Lung microvascular endothelial cell (primary cell): ENCODE data around the gene SLC30A3. TPM values are rescaled to one million over a fixed set of nuclear protein-coding genes. Genes with fewer than 3 reads are reported as not detected.

Experiments
- DNase-seq, 2 donors: peaks; one replicate each; pipeline versions ENCODE4 v3.0.0 to v3.0.0-alpha.2; 2010; ENCODE audit warnings: low read depth in 2 of 2
- total RNA-seq: library from RNA; depleted of rRNA; stranded (reverse); fragments of >200 nt; gene quantifications from 2 replicates; pipeline ENCODE4 v1.2.1, GENCODE V29; 2014

The SLC30A3 gene
- total RNA-seq, 1 donor from 2014 or later, result 16.9 TPM

DNA sequence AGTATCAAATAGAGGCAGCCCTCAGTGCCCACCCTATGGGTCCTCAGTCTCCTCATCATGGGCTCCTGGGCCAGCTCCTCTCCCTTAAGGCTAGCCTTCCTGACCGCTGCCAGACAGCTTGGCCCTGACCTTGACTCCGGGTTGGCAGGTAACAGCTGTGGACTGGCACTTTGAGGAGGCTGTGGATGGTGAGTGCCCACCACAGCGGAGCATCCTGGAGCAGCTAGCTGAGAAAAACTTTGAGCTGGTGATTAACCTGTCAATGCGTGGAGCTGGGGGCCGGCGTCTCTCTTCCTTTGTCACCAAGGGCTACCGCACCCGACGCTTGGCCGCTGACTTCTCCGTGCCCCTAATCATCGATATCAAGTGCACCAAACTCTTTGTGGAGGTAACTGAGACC, 26.7 kb downstream of the SLC30A3 start:
- DNase-seq, result no peak

DNA sequence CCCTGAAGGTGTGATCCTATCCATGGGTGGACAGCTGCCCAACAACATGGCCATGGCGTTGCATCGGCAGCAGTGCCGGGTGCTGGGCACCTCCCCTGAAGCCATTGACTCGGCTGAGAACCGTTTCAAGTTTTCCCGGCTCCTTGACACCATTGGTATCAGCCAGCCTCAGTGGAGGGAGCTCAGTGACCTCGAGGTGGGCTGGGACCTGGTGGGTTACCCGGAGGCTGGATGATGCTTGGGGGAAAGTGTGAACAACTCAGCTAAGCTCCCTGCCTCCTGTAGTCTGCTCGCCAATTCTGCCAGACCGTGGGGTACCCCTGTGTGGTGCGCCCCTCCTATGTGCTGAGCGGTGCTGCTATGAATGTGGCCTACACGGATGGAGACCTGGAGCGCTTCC, 29.5 kb downstream of the SLC30A3 start:
- no peak for DNase-seq

DNA sequence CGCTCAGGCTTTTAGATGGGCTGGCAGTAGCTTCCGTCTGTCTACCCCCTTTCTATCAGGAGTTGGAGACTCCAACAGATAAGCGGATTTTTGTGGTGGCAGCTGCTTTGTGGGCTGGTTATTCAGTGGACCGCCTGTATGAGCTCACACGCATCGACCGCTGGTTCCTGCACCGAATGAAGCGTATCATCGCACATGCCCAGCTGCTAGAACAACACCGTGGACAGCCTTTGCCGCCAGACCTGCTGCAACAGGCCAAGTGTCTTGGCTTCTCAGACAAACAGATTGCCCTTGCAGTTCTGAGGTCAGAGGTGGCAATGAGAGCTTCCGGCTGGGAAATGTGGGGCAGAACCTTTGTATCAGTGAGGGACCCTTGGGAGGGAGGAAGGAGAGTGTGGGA, 30.9 kb downstream of the SLC30A3 start:
- no peak for DNase-seq

DNA sequence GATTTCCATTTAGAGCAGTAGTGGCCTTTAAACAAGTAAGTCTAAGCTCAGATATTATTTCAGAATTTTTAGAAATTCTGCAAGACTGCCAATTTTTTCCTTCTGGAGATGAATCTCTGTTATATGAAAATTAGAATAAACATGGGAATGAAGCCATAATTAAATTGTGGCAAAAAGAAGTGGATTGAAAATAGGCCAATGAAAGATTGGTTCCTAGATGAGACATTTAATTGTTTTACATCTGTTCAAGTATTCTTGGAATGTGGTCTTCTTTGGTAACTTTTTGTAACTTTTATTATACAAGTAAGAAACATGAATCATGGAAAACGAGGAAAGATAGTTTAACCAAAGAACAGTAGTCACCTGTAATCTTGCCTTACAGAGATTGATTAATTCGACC, 35.3 kb downstream of the SLC30A3 start:
- no peak for DNase-seq

DNA sequence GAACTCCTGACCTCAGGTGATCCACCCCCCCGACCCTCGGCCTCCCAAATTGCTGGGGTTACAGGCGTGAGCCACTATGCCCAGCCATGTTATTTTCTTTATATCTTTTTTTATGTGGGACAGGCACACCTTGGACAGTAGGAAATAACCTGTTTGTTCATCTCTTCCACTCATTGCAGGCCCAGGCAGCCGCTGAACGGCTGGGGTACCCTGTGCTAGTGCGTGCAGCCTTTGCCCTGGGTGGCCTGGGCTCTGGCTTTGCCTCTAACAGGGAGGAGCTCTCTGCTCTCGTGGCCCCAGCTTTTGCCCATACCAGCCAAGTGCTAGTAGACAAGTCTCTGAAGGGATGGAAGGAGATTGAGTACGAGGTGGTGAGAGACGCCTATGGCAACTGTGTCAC, 37.3 kb downstream of the SLC30A3 start:
- DNase-seq, result no peak

DNA sequence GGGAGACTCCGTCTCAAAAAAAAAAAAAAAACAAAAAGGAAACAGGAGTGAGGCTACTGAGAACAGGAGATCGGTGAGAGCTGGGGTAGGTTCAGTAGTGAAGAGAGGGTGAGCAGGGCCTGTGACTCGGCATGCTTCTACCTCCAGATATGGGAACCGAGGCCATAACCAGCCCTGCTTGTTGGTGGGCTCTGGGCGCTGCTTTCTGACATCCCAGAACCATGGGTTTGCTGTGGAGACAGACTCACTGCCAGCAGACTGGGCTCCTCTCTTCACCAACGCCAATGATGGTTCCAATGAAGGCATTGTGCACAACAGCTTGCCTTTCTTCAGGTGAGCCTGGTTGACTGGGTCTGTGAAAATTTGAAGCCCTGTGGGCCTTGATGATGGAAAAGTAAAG, 39.4 kb downstream of the SLC30A3 start:
- DNase-seq, result no peak

DNA sequence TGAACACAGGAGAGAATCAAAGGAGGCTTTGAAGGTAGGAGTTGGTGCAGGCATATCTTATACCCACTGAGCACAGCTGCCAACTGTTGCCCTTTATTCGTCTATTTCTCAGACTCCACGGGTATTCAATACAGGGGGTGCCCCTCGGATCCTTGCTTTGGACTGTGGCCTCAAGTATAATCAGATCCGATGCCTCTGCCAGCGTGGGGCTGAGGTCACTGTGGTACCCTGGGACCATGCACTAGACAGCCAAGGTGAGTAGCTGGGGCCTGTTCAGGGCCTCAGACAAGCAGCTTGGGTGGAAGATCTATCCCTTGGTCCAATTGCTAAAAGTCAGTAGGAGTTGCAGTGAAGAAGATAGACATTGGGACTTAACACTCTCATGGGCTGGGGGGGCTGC, 40.4 kb downstream of the SLC30A3 start:
- DNase-seq, result no peak

DNA sequence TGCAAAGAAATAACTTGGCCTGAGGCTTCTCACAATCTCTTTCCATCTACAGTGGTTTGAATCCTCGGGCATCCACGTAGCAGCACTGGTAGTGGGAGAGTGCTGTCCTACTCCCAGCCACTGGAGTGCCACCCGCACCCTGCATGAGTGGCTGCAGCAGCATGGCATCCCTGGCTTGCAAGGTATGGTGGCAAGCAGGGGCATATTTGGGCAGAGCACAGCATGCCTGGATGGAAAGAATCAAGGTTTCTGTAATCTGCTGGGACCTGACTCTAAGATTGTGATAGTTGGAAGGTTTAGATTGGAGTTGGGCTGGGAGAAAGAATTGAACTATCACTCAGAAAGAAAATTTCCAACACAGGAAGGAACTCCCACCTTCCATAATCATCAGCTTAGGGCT, 41.7 kb downstream of the SLC30A3 start:
- DNase-seq, result no peak

DNA sequence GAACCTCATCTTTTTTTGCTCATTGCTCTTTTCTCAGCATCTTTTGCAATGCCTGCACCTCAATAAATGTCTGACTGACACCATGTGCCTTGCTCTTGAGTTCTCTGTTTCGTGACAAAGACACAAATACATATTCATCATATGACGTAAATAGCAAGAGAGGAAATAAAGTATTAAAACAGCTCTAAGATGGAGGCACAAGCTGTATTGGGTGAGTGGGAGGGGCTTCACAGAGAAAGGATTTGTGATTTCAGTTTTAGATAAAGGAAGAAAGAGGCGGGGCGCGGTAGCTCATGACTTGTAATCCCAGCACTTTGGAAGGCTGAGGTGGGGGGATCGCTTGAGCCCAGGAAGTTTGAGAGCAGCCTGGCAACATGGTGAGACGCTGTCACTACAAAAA, 42.8 kb downstream of the SLC30A3 start:
- DNase-seq, result no peak

DNA sequence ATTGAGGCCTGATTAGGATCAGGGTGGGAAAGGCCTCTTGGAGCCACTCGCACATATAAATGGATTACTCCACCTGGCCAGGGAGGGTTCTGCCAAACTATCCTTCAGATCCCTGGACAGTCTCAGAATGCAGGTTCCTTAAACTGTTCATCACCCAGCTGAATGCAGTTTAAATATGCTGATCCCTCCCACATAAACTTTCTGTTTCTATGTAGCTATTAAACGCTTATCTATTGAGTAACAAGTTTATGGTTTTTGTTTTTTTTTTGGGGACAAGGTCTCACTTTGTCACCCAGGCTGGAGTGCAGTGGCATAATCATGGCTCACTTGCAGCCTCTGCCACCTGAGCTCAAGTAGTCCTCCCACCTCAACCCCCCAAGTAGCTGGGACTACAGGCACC, 43.8 kb downstream of the SLC30A3 start:
- DNase-seq, result no peak

DNA sequence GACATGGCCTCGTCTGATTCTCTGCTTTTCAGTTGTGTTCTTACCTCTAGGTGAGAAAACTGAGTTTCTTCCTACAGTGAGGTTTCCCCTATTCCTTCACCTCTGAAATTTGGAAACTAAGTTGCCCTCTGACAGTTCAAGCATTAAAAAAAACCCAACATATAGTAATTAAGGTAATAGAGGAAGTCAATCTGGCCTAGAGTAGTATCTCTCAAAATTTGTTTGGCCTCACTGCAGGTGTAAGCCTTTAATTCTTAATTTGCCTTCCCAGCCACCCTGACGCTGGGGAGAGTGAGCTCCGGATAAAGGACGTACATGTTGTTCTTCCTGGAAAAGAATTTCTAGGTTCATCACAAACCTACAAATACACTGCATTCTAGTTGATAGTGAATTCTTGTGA, 44.2 kb downstream of the SLC30A3 start:
- no peak for DNase-seq

DNA sequence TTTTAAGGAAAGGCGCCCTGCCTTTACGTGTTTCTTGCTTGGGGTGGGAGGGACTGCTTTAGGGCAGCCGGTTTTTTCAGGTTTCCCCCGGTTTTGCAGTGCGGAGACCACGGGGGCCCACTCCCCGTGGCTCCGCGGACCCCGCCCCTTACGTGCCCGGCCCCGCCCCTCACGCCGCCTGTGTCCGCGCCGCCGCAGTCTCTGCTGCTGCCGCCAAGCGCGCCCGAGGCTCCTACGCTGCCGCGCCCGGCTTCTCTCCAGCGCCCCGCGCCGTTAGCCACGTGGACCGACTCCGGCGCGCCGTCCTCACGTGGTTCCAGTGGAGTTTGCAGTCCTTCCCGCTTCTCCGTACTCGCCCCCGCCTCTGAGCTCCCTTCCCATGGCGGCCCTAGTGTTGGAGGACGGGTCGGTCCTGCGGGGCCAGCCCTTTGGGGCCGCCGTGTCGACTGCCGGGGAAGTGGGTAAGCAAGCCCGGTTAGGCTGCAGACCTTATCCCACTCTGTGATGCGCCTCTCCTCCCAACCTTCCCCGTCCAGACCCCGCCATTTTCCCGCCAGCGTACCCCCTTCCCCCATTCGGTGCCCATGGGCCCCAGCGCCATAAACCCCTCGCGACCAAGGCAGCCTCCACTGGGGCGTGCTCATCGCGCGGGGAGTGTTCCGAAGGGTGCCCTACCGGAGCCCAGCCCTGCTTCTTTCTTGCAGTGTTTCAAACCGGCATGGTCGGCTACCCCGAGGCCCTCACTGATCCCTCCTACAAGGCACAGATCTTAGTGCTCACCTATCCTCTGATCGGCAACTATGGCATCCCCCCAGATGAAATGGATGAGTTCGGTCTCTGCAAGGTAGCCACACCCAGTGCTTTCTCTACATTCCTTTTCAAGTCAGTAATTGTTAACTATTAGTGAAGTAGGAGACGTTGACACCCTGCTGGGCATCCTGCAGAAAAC, 45.4 kb downstream of the SLC30A3 start, which contains the start of gene CAD:
Gene CAD, plus strand, starts transcription at position 197 of the 949 bp plus-strand sequence. Its CDS starts 183 bp downstream, at position 380.
- DNase-seq, result peak; percentile 91

DNA sequence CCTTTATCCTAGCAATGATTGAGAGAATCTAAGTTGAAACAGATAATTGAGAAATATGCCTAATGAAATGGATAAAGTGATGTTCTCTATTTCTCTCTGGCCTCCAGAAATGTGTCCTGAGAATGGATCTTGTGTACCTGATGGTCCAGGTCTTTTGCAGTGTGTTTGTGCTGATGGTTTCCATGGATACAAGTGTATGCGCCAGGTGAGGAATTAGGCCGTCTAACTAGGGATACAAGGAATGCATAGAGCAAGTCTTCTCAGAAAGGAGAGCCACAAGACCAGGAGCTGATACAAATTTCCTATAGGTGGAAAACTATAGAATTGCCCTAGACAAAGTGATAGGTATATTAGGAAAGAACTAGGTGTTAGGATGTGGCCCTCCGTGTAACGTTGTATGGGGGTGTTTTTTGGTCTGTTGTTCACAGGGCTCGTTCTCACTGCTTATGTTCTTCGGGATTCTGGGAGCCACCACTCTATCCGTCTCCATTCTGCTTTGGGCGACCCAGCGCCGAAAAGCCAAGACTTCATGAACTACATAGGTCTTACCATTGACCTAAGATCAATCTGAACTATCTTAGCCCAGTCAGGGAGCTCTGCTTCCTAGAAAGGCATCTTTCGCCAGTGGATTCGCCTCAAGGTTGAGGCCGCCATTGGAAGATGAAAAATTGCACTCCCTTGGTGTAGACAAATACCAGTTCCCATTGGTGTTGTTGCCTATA, 46.3 kb downstream of the SLC30A3 start:
- DNase-seq, result no peak

DNA sequence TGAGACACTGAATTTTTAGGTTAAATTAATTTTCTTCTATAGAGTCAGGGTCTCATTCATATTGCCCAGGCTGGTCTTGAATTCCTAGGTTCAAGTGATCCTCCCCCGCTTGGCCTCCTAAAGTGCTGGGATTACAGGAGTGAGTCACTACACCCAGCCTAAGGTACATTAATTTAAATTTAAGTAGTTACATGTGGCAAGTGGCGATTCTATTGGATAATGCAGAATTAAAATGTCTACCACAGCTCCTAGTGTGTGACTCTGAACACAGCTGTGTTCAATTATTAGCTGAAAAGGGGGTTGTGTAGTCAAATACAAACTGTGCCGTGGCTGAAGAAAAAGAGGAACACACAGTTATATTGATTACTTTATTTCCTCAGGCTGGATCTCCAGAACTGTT, 47.9 kb downstream of the SLC30A3 start:
- no peak for DNase-seq

DNA sequence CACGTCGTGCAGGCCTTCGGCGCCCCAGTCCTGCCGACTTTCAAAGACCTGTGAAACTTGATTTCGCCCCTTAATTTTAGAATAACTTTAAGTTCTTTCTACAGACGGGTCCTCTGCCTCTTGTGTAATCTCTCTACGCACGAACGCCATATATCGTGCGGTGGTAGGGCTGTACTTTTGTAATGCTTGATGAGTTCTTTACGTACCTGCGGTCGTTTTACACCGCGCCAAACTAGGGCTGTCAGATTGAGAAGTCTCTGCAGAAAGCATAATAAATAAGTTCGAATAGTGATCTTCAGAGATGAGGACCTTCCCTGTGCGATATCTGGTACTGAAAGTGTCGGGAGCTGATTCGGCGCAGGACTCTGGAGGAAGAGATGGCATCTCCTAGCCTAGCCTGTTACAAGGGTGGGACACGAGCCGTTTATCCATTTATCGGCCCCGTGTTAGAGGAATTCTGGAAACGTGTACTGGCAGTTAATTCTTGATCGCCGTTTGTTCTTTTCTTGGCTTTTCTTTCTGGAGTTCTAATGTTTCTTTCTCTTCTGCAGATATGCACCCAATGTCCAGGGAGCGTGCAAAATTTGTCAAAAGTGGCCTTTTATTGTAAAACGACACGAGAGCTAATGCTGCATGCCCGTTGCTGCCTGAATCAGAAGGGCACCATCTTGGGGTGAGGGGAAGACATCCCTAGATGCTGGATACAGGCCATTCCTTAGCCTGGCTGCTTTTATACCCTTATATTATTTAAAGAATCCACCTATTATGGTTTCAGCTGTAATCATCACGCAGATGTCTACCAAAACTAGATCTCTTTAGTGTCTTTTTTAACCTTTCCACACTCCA, 50.0 kb downstream of the SLC30A3 start:
- DNase-seq, result peak in 1 of 2 donors; percentile 69

DNA sequence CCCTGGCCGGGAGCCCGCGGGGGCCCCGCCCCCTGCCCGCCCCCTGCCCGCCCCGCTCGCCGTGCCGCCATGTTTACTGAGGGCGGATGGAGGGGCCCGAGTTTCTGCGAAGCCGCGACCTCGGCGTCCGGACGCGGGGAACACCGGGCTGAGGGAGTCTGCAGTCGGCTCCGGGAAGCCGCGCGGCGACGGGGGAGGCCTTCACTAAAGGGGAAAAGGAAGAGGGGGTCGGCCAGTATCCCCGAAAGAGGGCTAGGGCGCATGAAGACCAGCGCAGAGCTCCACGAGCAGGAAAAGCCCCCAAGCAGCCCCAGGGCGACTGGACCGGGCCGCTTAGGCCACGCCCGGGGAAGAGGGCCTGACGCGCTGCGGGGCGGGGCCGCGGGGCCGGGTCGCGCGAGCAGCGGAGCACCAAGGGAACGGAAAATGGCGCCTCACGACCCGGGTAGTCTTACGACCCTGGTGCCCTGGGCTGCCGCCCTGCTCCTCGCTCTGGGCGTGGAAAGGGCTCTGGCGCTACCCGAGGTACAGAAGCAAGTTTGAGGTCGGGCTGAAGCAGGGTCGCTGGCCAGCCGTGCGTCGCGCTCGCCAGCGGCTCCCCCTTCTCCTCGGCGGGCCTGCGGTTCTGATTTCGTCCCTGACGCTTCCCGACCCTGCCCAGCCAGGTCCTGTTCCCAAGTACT, 50.8 kb downstream of the SLC30A3 start, which contains the start of the genes ATRAID and SLC5A6:
Gene ATRAID, plus strand, starts transcription at position 99 of the 683 bp plus-strand sequence. Its CDS starts 328 bp downstream, at position 427.
Gene SLC5A6, minus strand, starts transcription at position 326 of the 683 bp plus-strand sequence. CDS start 4,618 bp downstream, outside the sequence.
- peak; percentile 90 to 94 for DNase-seq

DNA sequence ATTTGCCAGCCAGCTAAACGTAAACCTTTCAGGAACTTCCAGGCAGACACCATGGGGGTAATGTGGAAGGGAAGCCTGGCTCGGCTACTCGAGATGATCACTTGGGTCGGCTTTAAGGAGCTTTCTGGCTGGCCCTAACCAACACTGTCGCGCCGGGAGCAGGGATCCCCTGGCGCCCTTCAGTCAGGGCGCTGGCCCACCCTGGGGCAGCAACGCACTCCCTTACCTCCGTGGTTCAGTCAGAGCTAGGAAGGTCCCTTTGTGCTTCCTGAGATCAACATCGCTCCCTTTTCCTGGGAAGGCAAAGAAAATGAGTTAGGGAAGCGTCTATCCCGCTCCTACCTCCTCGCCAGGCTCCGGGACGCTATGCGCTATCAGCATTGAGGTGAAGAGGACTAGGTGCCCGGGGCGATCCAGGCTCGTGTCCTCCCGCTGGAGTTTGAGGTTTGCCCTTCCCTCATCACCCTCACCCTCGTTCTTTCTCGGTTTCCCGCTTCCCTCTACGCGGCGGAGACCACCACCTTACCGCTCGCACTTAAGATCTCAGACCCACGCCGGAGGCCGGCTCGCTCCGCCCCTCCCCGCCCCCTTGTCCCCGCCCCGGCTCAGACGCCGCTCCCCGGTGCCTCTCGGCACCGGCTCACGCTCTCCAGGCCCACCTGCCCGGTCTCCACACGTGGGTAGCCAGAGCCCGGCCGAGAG, 51.5 kb downstream of the SLC30A3 start:
- no peak for DNase-seq

DNA sequence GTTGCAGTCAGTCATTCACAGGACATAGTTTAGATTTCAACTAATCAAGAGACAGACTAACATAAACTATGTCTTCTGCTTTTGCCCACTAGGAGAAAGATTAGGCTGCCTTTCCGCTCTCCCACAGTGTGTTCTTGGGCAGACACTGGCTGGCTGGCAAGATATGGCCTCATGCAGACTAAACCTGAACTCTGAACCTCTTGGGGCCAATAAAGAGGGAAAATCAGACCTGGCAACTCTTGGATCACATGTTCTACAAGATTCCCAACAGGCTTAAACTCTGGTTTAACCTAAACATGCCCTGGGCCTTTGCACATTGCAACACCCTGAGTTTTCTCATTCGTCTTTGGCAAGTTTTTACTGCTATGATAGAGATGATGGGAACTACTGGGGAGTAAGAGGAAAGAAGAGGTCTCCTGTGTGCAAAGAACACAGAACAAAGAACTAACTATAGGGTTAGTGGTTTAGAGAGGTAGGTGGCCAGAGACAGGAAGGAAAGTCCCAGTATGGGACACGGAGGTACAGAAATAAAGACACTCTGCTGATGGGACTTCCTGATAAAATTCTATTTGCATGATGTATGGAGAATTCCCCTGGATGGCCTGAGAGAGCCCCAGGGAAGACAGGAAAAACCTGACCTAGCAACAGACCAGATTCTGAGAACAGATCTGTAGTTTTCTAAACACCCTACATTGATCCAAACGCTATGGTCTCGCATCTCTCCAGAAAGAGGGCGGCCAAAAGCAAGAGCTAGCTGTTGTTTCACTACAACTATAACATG, 53.0 kb downstream of the SLC30A3 start:
- peak in 1 of 2 donors; percentile 29 for DNase-seq

DNA sequence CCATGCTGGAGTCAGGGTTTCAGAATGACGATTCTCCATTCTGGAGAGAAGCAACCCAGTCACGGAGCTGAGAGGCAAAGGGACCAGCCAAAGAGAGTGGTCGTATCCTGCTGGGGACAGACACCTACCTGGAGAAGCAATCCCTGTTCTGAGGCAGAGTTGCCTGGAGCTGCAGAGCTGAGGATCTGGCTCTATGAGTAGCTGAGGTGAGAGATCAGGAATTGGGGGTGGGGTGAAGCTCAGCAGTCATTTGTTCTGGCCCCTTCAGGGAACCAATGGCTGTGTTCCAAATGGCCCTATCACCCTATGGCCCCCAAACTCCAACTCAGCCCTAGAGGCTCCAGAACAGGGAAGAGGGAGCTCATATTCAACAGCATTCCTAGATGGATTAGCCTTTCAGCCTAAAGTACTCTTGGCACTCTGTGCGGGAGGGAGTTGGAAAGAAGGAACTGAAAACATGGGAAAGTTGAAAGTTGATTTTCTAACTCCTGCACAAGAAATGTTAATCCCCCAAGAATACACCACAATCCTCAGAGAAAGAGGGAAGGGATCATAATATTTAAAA, 54.3 kb downstream of the SLC30A3 start:
- DNase-seq, result no peak
